Fibroblast of pulmonary artery (primary cell): ENCODE measurements around the gene CEBPA.

ENCODE experiments used
- DNase-seq: peaks from one replicate; pipeline ENCODE4 v3.0.0-alpha.2; 2010; ENCODE audit warnings: low read depth
- H3K4me3 ChIP-seq: replicated peaks from 2 replicates; pipeline ENCODE4 v1.5.1; 2011; ENCODE audit warnings: low read depth, mild to moderate bottlenecking, control low read depth, low read length, moderate library complexity
- TF ChIP-seq, protein P1 (sequence below): IDR thresholded peaks from 2 replicates; pipeline ENCODE4 v1.5.1; 2011; ENCODE audit warnings: mild to moderate bottlenecking, control low read depth, low read length, inconsistent platforms; ENCODE audit errors: missing control alignments

Gene CEBPA

GRCh38 chr19:33261511-33262189 lies 40.7 kb downstream of the CEBPA start:
- TF ChIP-seq, protein P1, sequence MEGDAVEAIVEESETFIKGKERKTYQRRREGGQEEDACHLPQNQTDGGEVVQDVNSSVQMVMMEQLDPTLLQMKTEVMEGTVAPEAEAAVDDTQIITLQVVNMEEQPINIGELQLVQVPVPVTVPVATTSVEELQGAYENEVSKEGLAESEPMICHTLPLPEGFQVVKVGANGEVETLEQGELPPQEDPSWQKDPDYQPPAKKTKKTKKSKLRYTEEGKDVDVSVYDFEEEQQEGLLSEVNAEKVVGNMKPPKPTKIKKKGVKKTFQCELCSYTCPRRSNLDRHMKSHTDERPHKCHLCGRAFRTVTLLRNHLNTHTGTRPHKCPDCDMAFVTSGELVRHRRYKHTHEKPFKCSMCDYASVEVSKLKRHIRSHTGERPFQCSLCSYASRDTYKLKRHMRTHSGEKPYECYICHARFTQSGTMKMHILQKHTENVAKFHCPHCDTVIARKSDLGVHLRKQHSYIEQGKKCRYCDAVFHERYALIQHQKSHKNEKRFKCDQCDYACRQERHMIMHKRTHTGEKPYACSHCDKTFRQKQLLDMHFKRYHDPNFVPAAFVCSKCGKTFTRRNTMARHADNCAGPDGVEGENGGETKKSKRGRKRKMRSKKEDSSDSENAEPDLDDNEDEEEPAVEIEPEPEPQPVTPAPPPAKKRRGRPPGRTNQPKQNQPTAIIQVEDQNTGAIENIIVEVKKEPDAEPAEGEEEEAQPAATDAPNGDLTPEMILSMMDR, result no peak

DNA sequence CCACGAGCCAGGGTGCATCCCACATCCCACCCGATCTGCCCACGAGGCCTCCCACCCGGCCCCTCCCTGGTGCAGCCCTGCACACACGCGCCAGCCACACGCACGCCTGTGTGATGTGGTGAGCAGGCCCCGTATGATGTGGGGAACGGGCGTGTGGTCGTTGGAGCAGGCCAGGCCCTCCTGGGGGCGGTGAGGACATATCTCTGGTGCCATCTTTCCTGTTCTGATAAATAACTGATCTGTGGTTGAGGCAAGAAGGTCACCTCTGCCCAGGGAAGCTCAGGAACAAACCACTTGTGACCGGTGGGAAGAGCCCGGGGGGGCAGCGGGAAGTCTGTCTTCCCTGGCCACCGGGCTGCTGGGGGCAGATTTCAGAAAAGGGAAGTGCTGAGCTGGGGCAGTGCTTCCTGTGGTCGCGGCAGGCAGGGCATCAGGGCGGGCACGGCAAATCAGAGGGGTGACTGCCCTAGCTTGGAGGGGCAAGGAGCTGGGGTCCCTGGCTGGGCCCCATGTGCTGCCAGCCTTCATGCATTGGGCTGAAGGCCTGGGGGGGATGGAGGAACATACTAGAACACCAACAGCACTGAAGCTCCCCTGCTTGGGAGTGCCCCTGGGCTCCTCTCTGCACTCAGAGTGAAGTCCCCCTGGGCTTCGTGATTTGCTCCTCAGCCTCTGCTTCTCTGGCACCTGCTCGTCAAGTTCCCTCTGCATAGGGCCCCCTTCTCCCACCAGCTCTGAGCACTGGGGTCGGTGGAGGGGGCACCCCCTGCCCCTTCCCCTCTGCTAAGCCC lies 41.5 kb downstream of the CEBPA start:
- H3K4me3 ChIP-seq, result no peak overlapping the region
- DNase-seq, result no peak
- TF ChIP-seq, protein P1, result no peak

More at GRCh38 chr19:33261511-33262189, 40.7 kb downstream of the CEBPA start:
- no peak for DNase-seq
- H3K4me3 ChIP-seq, result no peak overlapping the region

DNA sequence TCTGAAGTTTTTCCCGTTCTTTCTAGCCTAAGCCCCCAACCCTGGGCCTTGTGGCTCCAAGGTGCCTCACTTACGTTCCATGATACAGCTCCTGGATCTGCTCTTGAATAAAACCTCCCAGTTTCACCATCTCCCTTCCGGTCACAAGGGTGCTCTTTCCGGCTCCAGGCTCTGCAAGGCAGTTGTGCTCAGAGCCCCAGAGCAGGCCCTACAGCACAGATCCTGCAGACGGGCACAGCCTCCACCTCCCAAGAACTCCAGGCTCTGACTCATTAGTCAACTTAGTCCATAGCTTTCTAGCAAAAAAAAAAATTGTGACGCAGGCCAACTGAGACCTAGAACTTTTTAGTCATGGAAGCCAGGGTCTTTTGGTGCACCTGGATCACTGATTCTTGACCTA lies 42.8 kb downstream of the CEBPA start:
- no peak for DNase-seq
- TF ChIP-seq, protein P1, result no peak
- H3K4me3 ChIP-seq, result no peak overlapping the region

DNA sequence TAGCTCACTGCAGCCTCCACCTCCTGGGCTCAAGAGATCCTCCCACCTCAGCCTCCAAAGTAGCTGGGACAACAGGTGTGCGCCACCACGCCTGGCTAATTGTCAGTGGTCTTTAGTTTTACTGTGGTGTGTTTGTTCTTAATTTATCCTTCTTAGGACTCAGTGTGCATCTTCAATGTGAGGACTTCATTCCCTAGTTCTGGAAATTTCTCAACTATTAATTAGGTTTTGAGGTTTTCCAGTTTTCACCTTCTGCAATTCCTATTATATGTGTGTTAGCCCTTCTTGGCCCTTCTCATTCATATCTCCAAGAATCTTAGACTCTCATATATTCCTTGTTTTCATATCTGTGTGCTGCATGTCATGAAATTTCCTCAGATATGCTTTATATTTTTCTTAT lies 44.5 kb downstream of the CEBPA start:
- DNase-seq, result no peak
- TF ChIP-seq, protein P1, result no peak
- no peak overlapping the region for H3K4me3 ChIP-seq

GRCh38 chr19:33256261-33256660 lies 46.1 kb downstream of the CEBPA start:
- TF ChIP-seq, protein P1, result no peak
- DNase-seq, result no peak
- H3K4me3 ChIP-seq, result no peak overlapping the region

GRCh38 chr19:33255781-33256180 lies 46.6 kb downstream of the CEBPA start:
- H3K4me3 ChIP-seq, result no peak overlapping the region
- TF ChIP-seq, protein P1, result no peak
- no peak for DNase-seq
